DND-41 (cell line): ENCODE measurements around the gene RGS3.

ENCODE experiments used
- ATAC-seq: fragments of 200-7000 bp; cut with Tn5 transposase; 3 replicates; pipeline ENCODE4 v1.9.1; 2021; ENCODE audit warnings: low read depth; ENCODE audit not compliant: insufficient read depth
- DNase-seq: peaks from one replicate; pipeline ENCODE4 v3.0.0-alpha.2; 2020
- H2AFZ ChIP-seq: 2 replicates; pipeline ENCODE4 v1.6.0; 2012; ENCODE audit warnings: low read depth, low read length
- H3K27ac ChIP-seq: 2 replicates; pipeline ENCODE4 v1.5.1; 2012; ENCODE audit warnings: low read length, inconsistent platforms
- H3K27me3 ChIP-seq: fragments of 200-600 bp; sonication (generic); 2 replicates; pipeline ENCODE4 v1.6.0; 2012; ENCODE audit warnings: low read length, mild to moderate bottlenecking, inconsistent platforms; ENCODE audit not compliant: insufficient read depth, poor library complexity
- H3K36me3 ChIP-seq: 2 replicates; pipeline ENCODE4 v1.5.1; 2012; ENCODE audit warnings: low read length, inconsistent platforms; ENCODE audit not compliant: insufficient read depth
- H3K4me1 ChIP-seq: 2 replicates; pipeline ENCODE4 v1.5.1; 2012; ENCODE audit warnings: mild to moderate bottlenecking, low read length; ENCODE audit not compliant: insufficient read depth
- H3K4me2 ChIP-seq: 2 replicates; pipeline ENCODE4 v1.6.0; 2012; ENCODE audit warnings: mild to moderate bottlenecking, moderate library complexity, low read length, inconsistent platforms; ENCODE audit not compliant: insufficient read depth
- H3K4me3 ChIP-seq, 2 experiments: fragments of 200-600 bp in 1 of 2; shearing (Covaris generic) in 1 of 2; 2 replicates each; pipeline ENCODE4 v1.5.1; 2012 to 2016; ENCODE audit warnings: inconsistent platforms in 2 of 2, low read length in 2 of 2, mild to moderate bottlenecking in 2 of 2, low read depth in 1 of 2, moderate library complexity in 1 of 2
- H3K79me2 ChIP-seq: 2 replicates; pipeline ENCODE4 v1.6.0; 2012; ENCODE audit warnings: low read length, inconsistent platforms; ENCODE audit not compliant: insufficient read depth
- H3K9ac ChIP-seq: 2 replicates; pipeline ENCODE4 v1.6.0; 2012; ENCODE audit warnings: low read depth, mild to moderate bottlenecking, inconsistent platforms, low read length, moderate library complexity
- H3K9me3 ChIP-seq: 2 replicates; pipeline ENCODE4 v1.5.1; 2012; ENCODE audit warnings: low read length, moderate library complexity, mild to moderate bottlenecking, inconsistent platforms; ENCODE audit not compliant: insufficient read depth, severe bottlenecking
- H4K20me1 ChIP-seq: 2 replicates; pipeline ENCODE4 v1.6.0; 2012; ENCODE audit warnings: low read length; ENCODE audit not compliant: insufficient read depth
- CTCF ChIP-seq: IDR thresholded peaks from 2 replicates; pipeline ENCODE4 v1.5.1; 2012; ENCODE audit warnings: borderline replicate concordance, low read length, moderate library complexity, mild to moderate bottlenecking; ENCODE audit not compliant: poor library complexity, severe bottlenecking; ENCODE audit errors: extremely low read depth
- EZH2 ChIP-seq: IDR thresholded peaks from 3 replicates; pipeline ENCODE4 v1.6.1; 2012; ENCODE audit warnings: borderline replicate concordance, low read depth, mild to moderate bottlenecking, moderate library complexity, low read length, inconsistent platforms; ENCODE audit not compliant: severe bottlenecking

The RGS3 gene

GRCh38 chr9:113603773-113604172, 140.2 kb downstream of the RGS3 start:
- TF ChIP-seq CTCF (no peak), EZH2 (no peak)
- no peaks in the 10 kb centered on the region for H3K4me1 ChIP-seq
- H3K36me3 ChIP-seq, result no peaks in the 10 kb centered on the region
- no peak overlapping the region for H3K9ac ChIP-seq
- H3K79me2 ChIP-seq, result no peaks in the 10 kb centered on the region
- no peaks in the 10 kb centered on the region for H3K9me3 ChIP-seq
- H3K27ac ChIP-seq, result no peak overlapping the region
- H3K4me2 ChIP-seq, result no peak overlapping the region
- H3K27me3 ChIP-seq, result no peaks in the 10 kb centered on the region
- no peak for DNase-seq
- H2AFZ ChIP-seq, result no peak overlapping the region; the same call in 1 of the 2 replicates
- ATAC-seq, result no peak
- no peak overlapping the region for H3K4me3 ChIP-seq
- H4K20me1 ChIP-seq, result no peaks in the 10 kb centered on the region

- TF ChIP-seq CTCF (no peak), EZH2 (no peak)
Measured at GRCh38 chr9:113604393-113604792, 140.9 kb downstream of the RGS3 start.

GRCh38 chr9:113606510-113606909, 143.0 kb downstream of the RGS3 start:
- no peak overlapping the region for H3K27ac ChIP-seq
- no peaks in the 10 kb centered on the region for H3K79me2 ChIP-seq
- H2AFZ ChIP-seq, result no peak overlapping the region
- no peak overlapping the region for H3K4me3 ChIP-seq
- H3K27me3 ChIP-seq, result no peaks in the 10 kb centered on the region
- H3K36me3 ChIP-seq, result no peaks in the 10 kb centered on the region
- no peaks in the 10 kb centered on the region for H3K4me1 ChIP-seq
- DNase-seq (no peak), ATAC-seq (no peak)
- H3K9ac ChIP-seq, result no peak overlapping the region
- no peaks in the 10 kb centered on the region for H3K9me3 ChIP-seq
- H4K20me1 ChIP-seq, result no peaks in the 10 kb centered on the region
- H3K4me2 ChIP-seq, result no peak overlapping the region
- TF ChIP-seq EZH2 (no peak), CTCF (no peak)

More at GRCh38 chr9:113604393-113604792, 140.9 kb downstream of the RGS3 start:
- Histone ChIP-seq H3K27ac (no peak overlapping the region), H3K27me3 (no peaks in the 10 kb centered on the region), H3K4me1 (no peaks in the 10 kb centered on the region), H3K36me3 (no peaks in the 10 kb centered on the region), H3K4me2 (no peak overlapping the region), H3K9me3 (no peaks in the 10 kb centered on the region), H2AFZ (peak overlapping the region; percentile 13; the same call in 1 of the 2 replicates), H3K9ac (no peak overlapping the region), H4K20me1 (no peaks in the 10 kb centered on the region), H3K4me3 (no peak overlapping the region), H3K79me2 (no peaks in the 10 kb centered on the region)
- no peak for DNase-seq
- no peak for ATAC-seq
